NCI-H1092 (cell line): ENCODE measurements around the gene TFB1M.
"Not testable (repeated sequence)": the region's sequence is repeated elsewhere in the genome, so short reads cannot be mapped to it uniquely, and the experiment has no call there.

Experiments used
- DNase-seq: peaks from one replicate; lab custom pipeline; 2025; lab: John Stamatoyannopoulos, UW

TFB1M gene

GRCh38 chr6:155314092-155314772, at the start of gene TFB1M:
TSS of gene TFB1M (minus strand) at chr6:155314484. CDS start at chr6:155314428, 56 bp downstream.
- peak; percentile 98 for DNase-seq

GRCh38 chr6:155364021-155364420, 49.7 kb upstream of the TFB1M start:
- DNase-seq = not testable (repeated sequence)

- not testable (repeated sequence) for DNase-seq
Measured at GRCh38 chr6:155362968-155363632, 48.8 kb upstream of the TFB1M start.

GRCh38 chr6:155354167-155354566, 39.9 kb upstream of the TFB1M start:
- DNase-seq = no peak

- DNase-seq = no peak
Measured at GRCh38 chr6:155352811-155353210, 38.5 kb upstream of the TFB1M start.

- DNase-seq = no peak
Measured at GRCh38 chr6:155352130-155352420, 37.8 kb upstream of the TFB1M start.

GRCh38 chr6:155351273-155352129, 37.2 kb upstream of the TFB1M start:
- DNase-seq = no peak

GRCh38 chr6:155349956-155350355, 35.7 kb upstream of the TFB1M start:
- no peak for DNase-seq

GRCh38 chr6:155349129-155349528, 34.8 kb upstream of the TFB1M start:
- DNase-seq = no peak

- DNase-seq = no peak
Measured at GRCh38 chr6:155347800-155348199, 33.5 kb upstream of the TFB1M start.

- no peak for DNase-seq
Measured at GRCh38 chr6:155346957-155347356, 32.7 kb upstream of the TFB1M start.

GRCh38 chr6:155344341-155345006, 30.2 kb upstream of the TFB1M start:
- DNase-seq = no peak

- DNase-seq = no peak
Measured at GRCh38 chr6:155341130-155341828, 27.0 kb upstream of the TFB1M start.

- no peak for DNase-seq
Measured at GRCh38 chr6:155340464-155341129, 26.3 kb upstream of the TFB1M start.

- DNase-seq = not testable (repeated sequence)
Measured at GRCh38 chr6:155339929-155340328, 25.6 kb upstream of the TFB1M start.

GRCh38 chr6:155338237-155338636, 24.0 kb upstream of the TFB1M start:
- not testable (repeated sequence) for DNase-seq

GRCh38 chr6:155335265-155335664, 21.0 kb upstream of the TFB1M start:
- DNase-seq = no peak

GRCh38 chr6:155334073-155334472, 19.8 kb upstream of the TFB1M start:
- DNase-seq = not testable (repeated sequence)

GRCh38 chr6:155333414-155333813, 19.1 kb upstream of the TFB1M start:
- no peak for DNase-seq

GRCh38 chr6:155330922-155331321, 16.6 kb upstream of the TFB1M start:
- DNase-seq = no peak

- DNase-seq = no peak
Measured at GRCh38 chr6:155330133-155330734, 15.9 kb upstream of the TFB1M start.
